ENCODE data around the gene LSM5.

The LSM5 gene

GRCh38 chr7:32458025-32458424 is 32.2 kb downstream of the LSM5 start:
- no peak for DNase-seq

GRCh38 chr7:32453341-32454011 is 36.7 kb downstream of the LSM5 start:
- DNase-seq: no peak

GRCh38 chr7:32447218-32447617 is 43.0 kb downstream of the LSM5 start:
- DNase-seq: no peak

GRCh38 chr7:32436146-32436928 is 53.8 kb downstream of the LSM5 start:
- no peak for DNase-seq
